ENCODE data around the gene TEX261.
A peak's percentile ranks its signal among the peaks of the same experiment; 100 is the strongest.
"Not testable (repeated sequence)": the region's sequence is repeated elsewhere in the genome, so short reads cannot be mapped to it uniquely, and the experiment has no call there.

The TEX261 gene

DNA sequence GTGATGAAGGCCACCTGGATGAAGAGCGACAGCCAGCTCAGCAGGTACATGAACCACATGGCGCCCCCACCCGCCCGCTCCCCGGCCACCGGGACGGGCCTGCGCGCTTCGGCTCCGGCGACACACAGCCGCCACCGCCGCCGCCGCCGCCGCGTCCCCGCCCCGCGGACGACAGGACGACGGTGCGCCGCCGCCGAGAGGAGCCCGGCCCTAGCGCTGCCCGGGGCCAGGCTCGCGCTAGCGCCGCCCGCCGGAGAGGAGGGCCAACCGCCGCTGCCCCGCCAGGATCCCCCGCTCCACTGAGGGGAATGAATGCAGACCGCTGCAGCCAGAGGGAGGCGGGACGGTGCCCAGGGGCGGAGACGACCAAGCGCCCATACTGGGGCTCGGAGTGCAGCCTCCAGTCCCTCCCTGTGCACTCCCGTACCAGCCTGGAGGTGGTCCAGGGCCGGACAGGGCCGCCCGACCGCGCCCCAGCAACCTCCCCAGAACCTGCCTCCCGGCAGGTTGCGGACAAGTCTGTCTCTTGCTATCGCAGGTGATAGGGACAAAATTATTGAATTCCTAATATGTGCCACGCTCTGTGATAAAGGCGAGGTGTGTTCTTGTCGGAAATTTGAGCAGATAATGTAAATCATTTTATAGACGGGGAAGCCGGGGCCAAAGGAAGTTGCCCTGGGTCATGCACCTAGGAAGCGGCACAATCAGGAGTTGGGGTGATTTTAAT, at the start of gene TEX261:
Gene TEX261, minus strand, starts transcription at position 175 of the 727 bp plus-strand sequence. Its CDS starts 116 bp downstream, at position 59.
- DNase-seq: peak; percentile 91

DNA sequence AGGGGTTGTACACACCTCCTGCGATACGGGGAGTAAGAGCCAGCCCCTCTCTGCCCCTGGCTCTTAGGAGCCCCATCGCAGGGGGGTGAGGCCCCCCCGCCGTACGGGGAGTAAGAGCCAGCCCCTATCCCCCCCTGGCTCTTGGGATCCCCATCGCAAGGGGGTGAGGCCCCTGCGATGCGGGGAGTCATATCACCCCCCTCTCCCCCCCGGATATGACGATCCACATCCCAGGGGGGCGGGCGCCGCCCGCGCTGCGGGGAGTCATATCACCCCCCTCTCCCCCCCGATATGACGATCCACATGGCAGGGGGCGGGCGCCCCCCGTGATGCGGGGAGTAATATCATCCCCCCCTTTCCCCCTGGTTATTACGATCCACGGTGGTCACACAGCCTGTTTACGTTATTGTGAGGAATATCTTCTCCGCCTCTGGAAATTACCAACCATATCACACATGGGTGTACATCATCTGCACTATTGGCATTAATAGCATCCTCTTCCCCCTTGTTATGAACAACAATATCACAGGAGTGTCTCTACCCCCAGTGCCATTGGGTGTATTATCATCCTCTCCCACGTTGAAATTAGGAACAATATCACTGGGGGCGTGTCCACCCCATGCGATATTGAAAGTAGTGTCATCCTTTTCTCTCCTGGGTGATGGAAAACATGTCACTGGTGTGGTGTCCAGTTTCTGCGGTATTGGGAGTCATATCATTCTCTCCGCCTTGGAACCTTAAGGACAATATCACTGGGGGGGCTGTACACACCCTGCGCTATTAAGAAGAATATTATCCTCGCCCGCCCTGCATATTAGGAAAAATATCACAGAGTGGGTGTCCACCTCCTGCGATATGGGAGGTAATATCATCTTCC, 49.1 kb upstream of the TEX261 start:
- no peak for DNase-seq

DNA sequence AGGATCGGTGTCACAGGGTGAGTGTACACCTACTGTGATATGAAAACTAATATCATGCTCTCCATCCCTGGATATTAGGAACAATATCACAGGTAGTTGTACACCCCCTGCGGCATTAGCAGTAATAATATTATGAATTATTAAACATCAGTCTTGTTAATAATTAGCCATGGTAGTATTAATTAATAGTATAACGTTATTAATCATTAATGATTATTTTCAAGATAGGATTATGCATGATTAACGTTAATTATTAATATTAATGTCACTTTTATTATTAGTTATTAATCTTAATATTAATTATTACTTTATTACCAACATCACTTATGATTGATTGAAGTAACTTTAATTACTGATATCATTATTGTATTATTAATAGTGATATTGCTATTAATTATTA, 47.6 kb upstream of the TEX261 start:
- DNase-seq: no peak

DNA sequence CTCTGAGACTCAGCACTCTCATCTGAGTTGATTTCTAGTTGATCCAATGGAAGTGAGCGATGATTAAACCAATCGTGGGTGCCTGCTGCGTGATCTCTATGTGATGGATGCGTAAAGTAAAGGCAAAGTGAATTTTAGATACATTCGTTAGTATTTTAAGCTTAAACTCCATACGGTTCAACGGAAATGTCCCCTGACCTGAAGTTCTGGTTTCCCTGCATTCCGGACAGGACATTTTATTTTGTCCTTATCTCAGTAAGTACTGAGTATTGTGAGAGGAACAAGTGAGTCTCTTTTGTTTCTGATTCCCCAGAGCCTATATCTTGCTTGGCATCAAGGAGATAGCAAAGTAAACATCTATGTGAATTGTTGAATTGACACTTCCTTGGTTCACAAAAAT, 41.6 kb upstream of the TEX261 start:
- not testable (repeated sequence) for DNase-seq

DNA sequence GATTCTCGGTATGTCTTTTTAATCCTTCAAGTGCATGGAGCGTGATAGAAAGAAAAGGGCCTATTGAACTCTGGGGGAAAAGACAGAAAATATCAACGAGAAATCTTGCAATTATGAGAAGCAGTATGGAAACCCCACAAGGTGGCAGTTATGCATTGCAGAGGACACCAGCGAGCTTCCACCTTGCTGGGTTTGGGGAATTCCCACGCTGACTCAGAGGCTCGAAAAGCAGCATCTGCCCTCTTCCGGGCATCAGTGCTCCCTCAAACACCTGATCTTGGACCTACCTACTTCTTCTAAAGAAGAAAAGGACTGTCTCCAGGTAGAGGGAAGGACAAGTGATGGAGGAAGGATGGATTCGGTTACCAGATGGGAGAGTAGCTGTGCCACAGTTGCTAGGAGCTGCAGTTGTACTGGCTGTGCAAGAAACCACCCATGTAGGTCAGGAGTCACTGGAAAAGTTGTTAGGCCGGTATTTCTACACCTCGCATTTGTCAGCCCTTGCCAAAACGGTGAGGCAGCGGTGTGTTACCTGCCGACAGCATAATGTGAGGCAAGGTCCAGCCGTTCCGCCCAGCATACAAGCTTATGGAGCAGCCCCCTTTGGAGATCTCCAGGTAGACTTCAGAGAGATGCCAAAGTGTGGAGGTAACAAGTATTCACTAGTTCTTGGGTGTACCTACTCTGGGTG, 29.0 kb upstream of the TEX261 start:
- peak; percentile 50 for DNase-seq

DNA sequence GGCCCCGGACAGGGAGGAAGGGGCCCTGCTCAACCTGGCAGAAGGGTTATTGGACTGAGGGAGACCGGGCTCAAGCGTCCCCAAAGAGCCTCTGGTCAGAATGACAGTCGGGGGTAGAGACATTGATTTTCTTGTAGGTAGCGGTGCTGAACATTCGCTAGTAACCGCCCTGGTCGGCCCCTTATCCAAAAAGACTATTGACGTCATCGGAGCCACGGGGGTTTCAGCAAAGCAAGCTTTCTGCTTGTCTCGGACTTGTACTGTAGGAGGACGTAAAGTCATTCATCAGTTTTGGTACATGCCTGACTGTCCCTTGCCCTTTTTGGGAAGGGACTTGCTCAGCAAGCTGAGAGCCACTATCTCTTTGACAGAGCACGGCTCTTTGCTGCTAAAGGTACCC, 26.7 kb upstream of the TEX261 start:
- DNase-seq: not testable (repeated sequence)

DNA sequence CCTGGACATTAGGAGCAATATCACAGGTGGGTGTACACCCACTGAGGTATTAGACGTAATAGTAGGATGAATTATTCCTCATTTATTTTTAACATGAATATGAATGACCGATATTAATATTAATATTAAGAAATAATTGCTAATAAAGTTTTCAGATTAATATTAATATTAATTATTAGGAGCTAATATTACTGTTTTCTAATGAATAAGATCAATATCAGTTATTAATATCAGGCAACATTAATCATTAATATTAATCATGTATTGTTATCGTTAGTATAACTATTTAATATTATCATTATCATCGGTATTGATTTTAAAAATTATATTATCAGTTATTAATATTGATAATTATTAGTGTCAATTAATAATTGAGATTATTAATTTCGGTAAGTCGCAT, 25.3 kb upstream of the TEX261 start:
- not testable (repeated sequence) for DNase-seq

GRCh38 chr2:71018625-71019024, 24.0 kb upstream of the TEX261 start:
- DNase-seq: no peak

GRCh38 chr2:71011786-71012185, 17.1 kb upstream of the TEX261 start:
- DNase-seq: not testable (repeated sequence)

GRCh38 chr2:71008342-71008741, 13.7 kb upstream of the TEX261 start:
- no peak for DNase-seq

DNA sequence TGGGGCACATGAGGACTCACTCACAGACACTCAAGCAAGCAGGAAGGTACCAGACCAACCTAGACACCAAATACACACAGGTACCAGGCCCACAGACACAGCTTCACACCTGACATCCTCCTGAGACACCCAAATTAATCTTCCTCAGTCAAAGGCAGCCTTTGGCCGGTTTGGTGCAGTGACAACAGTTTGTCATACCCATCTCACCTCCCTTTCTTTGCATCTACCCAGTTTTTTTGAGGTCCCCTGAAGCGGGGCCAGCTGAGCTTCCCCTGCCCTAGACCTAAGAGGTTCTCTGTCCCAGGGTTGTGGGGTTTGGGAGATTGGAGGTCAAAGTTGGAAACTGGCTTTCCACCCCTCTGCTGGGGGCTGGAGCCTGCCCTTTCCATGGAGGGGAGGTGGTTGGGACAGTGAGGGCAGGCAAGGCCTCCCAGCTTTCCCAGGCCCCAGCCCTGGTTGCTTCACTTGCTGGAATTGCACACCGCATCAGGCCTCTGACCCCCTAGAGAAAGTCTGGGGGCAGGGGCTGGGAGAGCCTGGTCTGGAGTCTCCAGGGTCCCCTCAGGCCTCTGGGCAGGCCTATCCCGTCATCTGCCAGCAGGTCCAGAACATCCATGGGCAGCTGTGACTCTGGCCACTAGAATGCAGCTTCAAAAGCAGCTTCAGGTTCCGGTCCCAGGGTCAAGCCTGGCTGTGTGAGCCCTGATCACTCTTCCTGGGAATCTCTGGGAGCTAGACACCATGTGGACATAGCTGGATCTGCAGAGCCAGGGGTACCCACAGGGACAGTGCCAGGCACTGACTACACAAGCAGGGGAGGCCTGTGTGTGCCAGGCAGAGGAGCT, 12.5 kb upstream of the TEX261 start:
- no peak for DNase-seq

DNA sequence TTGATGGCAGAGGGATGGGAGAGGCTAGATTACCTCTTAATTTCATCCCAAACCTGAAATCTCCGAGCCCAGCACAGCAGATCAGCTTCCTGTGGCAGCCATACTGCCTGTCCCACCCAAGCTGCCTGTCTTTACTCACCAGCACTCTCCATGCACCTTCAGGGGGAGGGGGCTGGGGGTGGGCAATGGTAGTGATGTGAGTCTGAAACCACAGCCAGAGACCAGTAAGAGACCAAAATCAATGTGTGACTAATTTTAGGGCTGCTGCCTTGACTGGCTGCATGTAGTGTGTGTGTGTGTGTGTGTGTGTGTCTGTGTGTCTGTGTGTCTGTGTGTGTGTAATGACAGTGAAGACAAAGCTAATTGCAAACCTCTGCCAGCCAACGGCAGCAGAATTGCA, 11.7 kb upstream of the TEX261 start:
- no peak for DNase-seq

DNA sequence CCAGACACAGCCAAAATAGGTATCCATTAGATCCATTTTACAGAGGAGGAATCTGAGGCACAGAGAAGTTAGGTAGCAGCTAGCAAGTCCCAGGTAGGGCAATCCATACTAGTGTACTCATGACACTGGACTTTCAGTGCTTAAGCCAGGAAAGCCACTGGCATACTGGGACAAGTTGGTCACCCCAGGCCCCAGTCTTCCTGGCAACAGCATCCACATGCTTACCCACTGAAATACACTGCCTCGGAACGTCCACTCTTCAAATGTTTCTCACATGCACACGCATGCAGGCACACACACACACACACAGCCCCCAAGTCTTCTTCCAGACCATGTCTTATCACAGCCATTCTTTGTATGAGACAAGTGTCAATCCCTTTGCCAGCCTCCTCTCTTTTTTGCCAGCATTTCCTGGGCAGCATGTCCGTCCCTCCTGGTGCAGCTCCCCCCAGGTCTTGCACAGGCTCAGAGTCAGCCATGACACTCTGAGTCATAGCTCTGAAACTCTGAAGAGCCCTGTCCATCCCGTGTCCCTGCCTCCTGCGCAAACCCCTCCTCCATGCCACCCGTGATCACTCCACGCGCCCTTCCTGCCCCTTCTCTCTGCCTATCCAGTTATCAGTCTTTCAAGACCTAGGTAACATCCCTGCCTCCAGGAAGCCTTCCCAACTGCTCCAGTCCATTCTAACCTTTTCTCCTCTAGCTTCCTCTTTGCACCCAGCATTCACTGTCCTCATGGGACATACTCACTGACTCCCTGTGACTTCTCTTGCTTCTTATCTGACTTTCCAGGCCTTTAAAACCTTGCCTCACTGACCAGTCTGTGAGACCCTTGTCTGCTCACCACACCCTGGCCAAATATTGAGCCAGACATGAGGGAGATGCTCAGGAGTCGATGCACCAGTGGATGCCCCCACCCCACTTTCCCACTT, 10.9 kb upstream of the TEX261 start:
- no peak for DNase-seq

GRCh38 chr2:71004857-71005256, 10.2 kb upstream of the TEX261 start:
- no peak for DNase-seq

DNA sequence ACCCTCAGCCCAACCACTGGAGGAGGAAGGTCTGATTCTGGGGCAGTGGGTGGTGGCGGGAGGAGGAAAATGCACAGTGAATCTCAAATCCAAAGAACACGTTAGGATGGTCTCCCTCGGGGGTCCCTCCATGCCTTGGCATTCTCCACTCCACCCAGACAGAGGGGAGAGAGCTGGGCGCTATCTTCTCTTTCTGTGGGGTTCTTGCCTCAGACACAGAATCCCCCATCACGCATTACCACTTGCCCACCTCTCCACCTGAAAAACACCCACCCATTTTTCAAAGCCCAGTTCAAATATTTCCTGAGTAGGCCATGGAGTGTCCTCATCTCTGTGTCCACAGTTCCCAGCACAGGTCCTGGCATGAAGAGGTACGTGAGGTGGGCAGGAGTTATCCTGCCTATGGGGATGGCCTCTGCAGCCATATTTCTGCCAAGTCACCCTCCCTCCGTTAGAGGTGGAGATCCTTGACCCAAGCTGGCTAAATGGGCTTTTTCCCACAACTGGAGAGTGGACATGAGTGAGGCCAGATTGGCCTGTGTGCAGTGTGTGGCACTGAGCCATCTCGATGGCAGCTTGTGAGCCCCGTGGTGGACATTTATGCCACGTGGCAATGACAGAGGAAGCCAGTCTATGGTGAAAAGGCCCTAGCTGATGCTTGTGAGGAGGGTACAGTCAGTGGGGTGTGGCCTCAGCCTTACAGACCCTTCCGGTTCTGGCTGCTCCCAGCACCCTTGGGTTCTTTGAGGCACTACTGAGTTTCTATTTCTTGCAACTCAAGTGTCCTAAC, 9.5 kb upstream of the TEX261 start:
- no peak for DNase-seq

- no peak for DNase-seq
Measured at GRCh38 chr2:71003396-71003795, 8.7 kb upstream of the TEX261 start.

DNA sequence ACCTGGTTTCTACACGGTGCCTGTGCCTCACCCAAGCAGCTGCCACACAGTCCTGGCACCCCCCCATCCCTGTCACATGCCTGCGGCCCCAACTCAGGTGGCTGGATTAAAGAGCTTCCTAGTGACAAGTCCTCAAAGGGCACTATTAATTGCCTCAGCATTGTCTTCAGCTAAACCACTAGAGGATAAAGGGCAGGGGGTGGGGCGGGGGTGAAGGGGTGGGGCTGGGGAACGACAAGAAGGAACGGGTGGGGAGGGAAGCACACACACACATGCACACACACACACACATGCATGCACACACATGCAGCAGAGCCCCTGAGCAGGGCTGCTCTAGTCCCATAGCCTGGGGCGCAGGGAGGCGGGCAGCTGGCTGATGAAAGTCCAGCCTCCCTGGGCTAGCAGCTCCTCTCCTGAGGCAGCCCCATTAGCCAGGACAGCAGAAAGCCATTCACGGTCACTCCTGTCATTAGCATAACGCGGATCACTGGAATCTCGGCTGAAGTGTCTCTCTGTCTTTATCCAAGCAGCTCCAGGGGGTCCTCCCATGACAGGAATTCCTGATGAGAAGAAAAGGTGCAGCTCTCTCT, 7.4 kb upstream of the TEX261 start:
- no peak for DNase-seq

DNA sequence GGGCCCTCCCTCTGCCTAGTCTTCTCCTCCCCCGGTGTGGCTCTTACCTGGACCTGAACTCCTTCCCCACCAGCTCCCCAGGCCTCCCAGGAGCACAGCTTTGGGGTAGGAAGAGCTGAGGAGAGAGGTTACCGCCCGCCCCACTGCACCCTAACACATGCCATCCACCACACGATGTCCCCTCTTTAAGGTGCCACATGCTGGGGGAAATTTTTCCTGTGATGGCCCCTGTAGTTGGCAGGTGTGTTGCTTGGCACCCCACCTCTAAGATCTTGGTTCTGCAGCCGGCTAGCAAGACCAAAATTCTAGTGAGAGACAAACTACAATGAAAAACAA, 6.9 kb upstream of the TEX261 start:
- no peak for DNase-seq

- DNase-seq: peak; percentile 70
Measured at GRCh38 chr2:71000780-71001591, 6.3 kb upstream of the TEX261 start.

Data from activated effector memory CD4-positive, alpha-beta T cell treated with Interleukin-2 at 50 U/mL for 16 hours (primary cell).